ENCODE data around the gene CCT3. TPM values are rescaled to one million over a fixed set of nuclear protein-coding genes. Genes with fewer than 3 reads are reported as not detected.
"Not testable (repeated sequence)": the region's sequence is repeated elsewhere in the genome, so short reads cannot be mapped to it uniquely, and the experiment has no call there.

Gene CCT3
- total and polyA plus RNA-seq, 2 donors (not counting 1 experiment from before 2014, with no cell fraction given): 106 to 107 TPM

GRCh38 chr1:156347331-156347730 is 9.2 kb upstream of the CCT3 start:
- 100% methylated on average over 1 of the region's 4 CpGs for WGBS (ENCODE audit: insufficient coverage)
- Histone ChIP-seq H3K9ac (ENCODE audit: low read length) (no peak overlapping the region), H2AFZ (ENCODE audit: insufficient read depth, low read depth, low read length, poor library complexity, severe bottlenecking) (no peak overlapping the region), H3K27me3 (replicated peaks in 1 of 4; ENCODE audit: control extremely low read depth in 1 of 4, control insufficient read depth in 3 of 4, insufficient read depth in 4 of 4, low read length in 3 of 4) (peaks cover 0 to 17% (median 5%) of the 10 kb centered on the region in 4 experiments), H3K4me2 (replicated peaks; ENCODE audit: low read depth, low read length, poor library complexity, severe bottlenecking) (no peak overlapping the region), H3K9me3 (ENCODE audit: control extremely low read depth in 1 of 3, control insufficient read depth in 2 of 3, insufficient read depth in 1 of 3, low read length in 2 of 3) (no peaks in the 10 kb centered on the region), H3K79me2 (ENCODE audit: control insufficient read depth, insufficient read depth, low read length) (no peaks in the 10 kb centered on the region), H4K20me1 (ENCODE audit: control insufficient read depth, insufficient read depth, low read length, poor library complexity, severe bottlenecking) (no peaks in the 10 kb centered on the region), H3K27ac (ENCODE audit: low read length in 2 of 2) (no peak overlapping the region), H3K4me1 (ENCODE audit: control insufficient read depth in 2 of 2, insufficient read depth in 2 of 2, low read length in 2 of 2) (no peaks in the 10 kb centered on the region), H3K36me3 (replicated peaks in 1 of 2; ENCODE audit: control extremely low read depth in 1 of 2, control insufficient read depth in 1 of 2, extremely low read depth in 1 of 2, insufficient read depth in 2 of 2, low read length in 1 of 2) (no peaks in the 10 kb centered on the region), H3K4me3 (ENCODE audit: control extremely low read depth in 1 of 5, extremely low read depth in 1 of 5, insufficient read depth in 1 of 5, low read depth in 2 of 5, low read length in 4 of 5) (no peak overlapping the region)
- intact Hi-C loops (cut with micrococcal nuclease): no loop called here
- TF ChIP-seq EZH2 (IDR thresholded peaks at IDR 0.05; ENCODE audit: borderline replicate concordance, insufficient read depth, low read depth, low read length, poor library complexity, severe bottlenecking) (no peak), CTCF (IDR thresholded peaks at IDR 0.05) (no peak)
- no peaks in the 10 kb centered on the region for H3K9me3 Mint-ChIP-seq (ENCODE audit: insufficient read depth)
- no peaks in the 10 kb centered on the region for H3K4me1 Mint-ChIP-seq
- POLR2A ChIA-PET: interaction anchor here (0.6 kb wide), 1 partner anchor 139 kb away, joined by 10 read pairs; no protein-coding TSS in a partner anchor
- peaks cover 24% of the 10 kb centered on the region for H3K27me3 Mint-ChIP-seq
- H3K4me3 Mint-ChIP-seq: no peak overlapping the region
- no peak overlapping the region for H3K27ac Mint-ChIP-seq
- no peak for DNase-seq
- CTCF ChIA-PET: interaction anchor here (1.4 to 2.0 kb wide), 2 partner anchors 11 to 98 kb away, joined by 3 to 5 read pairs; no protein-coding TSS in a partner anchor
- no peak for ATAC-seq (ENCODE audit: low read depth)

GRCh38 chr1:156346636-156347035 is 8.5 kb upstream of the CCT3 start:
- H3K79me2 ChIP-seq (ENCODE audit: control insufficient read depth, insufficient read depth, low read length): no peaks in the 10 kb centered on the region
- no peak overlapping the region for H3K27ac ChIP-seq (ENCODE audit: low read length in 2 of 2)
- Mint-ChIP-seq H3K27me3 (peaks cover 24% of the 10 kb centered on the region), H3K4me1 (no peaks in the 10 kb centered on the region), H3K27ac (no peak overlapping the region), H3K9me3 (ENCODE audit: insufficient read depth) (no peaks in the 10 kb centered on the region), H3K4me3 (no peak overlapping the region)
- H2AFZ ChIP-seq (ENCODE audit: insufficient read depth, low read depth, low read length, poor library complexity, severe bottlenecking): no peak overlapping the region
- WGBS (ENCODE audit: insufficient coverage): 86% methylated on average over 1 of the region's 2 CpGs
- H3K9me3 ChIP-seq (ENCODE audit: control extremely low read depth in 1 of 3, control insufficient read depth in 2 of 3, insufficient read depth in 1 of 3, low read length in 2 of 3): no peaks in the 10 kb centered on the region
- intact Hi-C loops (cut with micrococcal nuclease): no loop called here
- H3K9ac ChIP-seq (ENCODE audit: low read length): no peak overlapping the region
- H3K4me1 ChIP-seq (ENCODE audit: control insufficient read depth in 2 of 2, insufficient read depth in 2 of 2, low read length in 2 of 2): no peaks in the 10 kb centered on the region
- no peak overlapping the region for H3K4me3 ChIP-seq (ENCODE audit: control extremely low read depth in 1 of 5, extremely low read depth in 1 of 5, insufficient read depth in 1 of 5, low read depth in 2 of 5, low read length in 4 of 5)
- no peaks in the 10 kb centered on the region for H4K20me1 ChIP-seq (ENCODE audit: control insufficient read depth, insufficient read depth, low read length, poor library complexity, severe bottlenecking)
- no peak overlapping the region for H3K4me2 ChIP-seq (replicated peaks; ENCODE audit: low read depth, low read length, poor library complexity, severe bottlenecking)
- peaks cover 0 to 17% (median 5%) of the 10 kb centered on the region in 4 experiments for H3K27me3 ChIP-seq (replicated peaks in 1 of 4; ENCODE audit: control extremely low read depth in 1 of 4, control insufficient read depth in 3 of 4, insufficient read depth in 4 of 4, low read length in 3 of 4)
- DNase-seq (no peak), ATAC-seq (ENCODE audit: low read depth) (no peak)
- CTCF ChIA-PET: interaction anchor here (0.6 kb wide), 1 partner anchor 1937 kb away, joined by 3 read pairs; no protein-coding TSS in a partner anchor
- H3K36me3 ChIP-seq (replicated peaks in 1 of 2; ENCODE audit: control extremely low read depth in 1 of 2, control insufficient read depth in 1 of 2, extremely low read depth in 1 of 2, insufficient read depth in 2 of 2, low read length in 1 of 2): no peaks in the 10 kb centered on the region
- POLR2A ChIA-PET: no interaction called here
- TF ChIP-seq EZH2 (IDR thresholded peaks at IDR 0.05; ENCODE audit: borderline replicate concordance, insufficient read depth, low read depth, low read length, poor library complexity, severe bottlenecking) (no peak), CTCF (IDR thresholded peaks at IDR 0.05) (no peak)

GRCh38 chr1:156346035-156346434 is 7.9 kb upstream of the CCT3 start:
- H3K4me1 ChIP-seq (ENCODE audit: control insufficient read depth in 2 of 2, insufficient read depth in 2 of 2, low read length in 2 of 2); H3K27ac ChIP-seq (ENCODE audit: low read length in 2 of 2); H3K9me3 ChIP-seq (ENCODE audit: control extremely low read depth in 1 of 3, control insufficient read depth in 2 of 3, insufficient read depth in 1 of 3, low read length in 2 of 3); H3K27ac Mint-ChIP-seq; POLR2A ChIA-PET; H3K9me3 Mint-ChIP-seq (ENCODE audit: insufficient read depth); H3K4me1 Mint-ChIP-seq; H3K4me3 ChIP-seq (ENCODE audit: control extremely low read depth in 1 of 5, extremely low read depth in 1 of 5, insufficient read depth in 1 of 5, low read depth in 2 of 5, low read length in 4 of 5); intact Hi-C loops (cut with micrococcal nuclease); H3K9ac ChIP-seq (ENCODE audit: low read length); H3K79me2 ChIP-seq (ENCODE audit: control insufficient read depth, insufficient read depth, low read length); H4K20me1 ChIP-seq (ENCODE audit: control insufficient read depth, insufficient read depth, low read length, poor library complexity, severe bottlenecking); H2AFZ ChIP-seq (ENCODE audit: insufficient read depth, low read depth, low read length, poor library complexity, severe bottlenecking); ATAC-seq (ENCODE audit: low read depth); H3K4me3 Mint-ChIP-seq; H3K4me2 ChIP-seq (replicated peaks; ENCODE audit: low read depth, low read length, poor library complexity, severe bottlenecking); H3K36me3 ChIP-seq (replicated peaks in 1 of 2; ENCODE audit: control extremely low read depth in 1 of 2, control insufficient read depth in 1 of 2, extremely low read depth in 1 of 2, insufficient read depth in 2 of 2, low read length in 1 of 2); DNase-seq: not testable (repeated sequence)
- peaks cover 0 to 17% (median 5%) of the 10 kb centered on the region in 4 experiments for H3K27me3 ChIP-seq (replicated peaks in 1 of 4; ENCODE audit: control extremely low read depth in 1 of 4, control insufficient read depth in 3 of 4, insufficient read depth in 4 of 4, low read length in 3 of 4)
- H3K27me3 Mint-ChIP-seq: peaks cover 24% of the 10 kb centered on the region
- WGBS (ENCODE audit: insufficient coverage): no CpG with 5 or more reads among the region's 2 CpGs
- CTCF ChIA-PET: interaction anchor here (1.1 kb wide), 1 partner anchor 40 kb away, joined by 3 read pairs; no protein-coding TSS in a partner anchor

Measured in B cell (primary cell).